GM23338 (cell line): ENCODE measurements around the gene MAGED4. TPM values are rescaled to one million over a fixed set of nuclear protein-coding genes. Genes with fewer than 3 reads are reported as not detected.
A peak's percentile ranks its signal among the peaks of the same experiment; 100 is the strongest.
"Not testable (repeated sequence)": the region's sequence is repeated elsewhere in the genome, so short reads cannot be mapped to it uniquely, and the experiment has no call there.

ENCODE experiments used
- ATAC-seq: fragments of 200-7000 bp; cut with Tn5 transposase; 3 replicates; pipeline ENCODE4 v1.9.1; 2020
- DNase-seq: peaks from one replicate; pipeline ENCODE4 v3.0.0-alpha.2; 2015; ENCODE audit warnings: low spot score
- H2AFZ ChIP-seq: fragments of 200-600 bp; sonication (generic); 2 replicates; pipeline ENCODE4 v1.8.0; 2016; ENCODE audit warnings: antibody characterized with exemption, mild to moderate bottlenecking, moderate library complexity
- H3F3A ChIP-seq: fragments of 200-600 bp; sonication (generic); replicated peaks from 2 replicates; pipeline ENCODE4 v1.8.0; 2017; ENCODE audit warnings: antibody characterized with exemption, mixed run types, low read depth
- H3K27ac ChIP-seq: fragments of 200-600 bp; sonication (generic); 2 replicates; pipeline ENCODE4 v1.6.1; 2016; ENCODE audit warnings: low read depth
- H3K27me3 ChIP-seq: fragments of 200-600 bp; sonication (generic); 2 replicates; pipeline ENCODE4 v1.8.0; 2016; ENCODE audit warnings: mild to moderate bottlenecking, mixed run types, moderate library complexity; ENCODE audit not compliant: insufficient read depth
- H3K36me3 ChIP-seq: fragments of 200-600 bp; sonication (generic); 2 replicates; pipeline ENCODE4 v1.8.0; 2016; ENCODE audit warnings: mild to moderate bottlenecking; ENCODE audit not compliant: insufficient read depth
- H3K4me1 ChIP-seq: fragments of 200-600 bp; sonication (generic); 2 replicates; pipeline ENCODE4 v1.8.0; 2016; ENCODE audit warnings: mild to moderate bottlenecking, moderate library complexity; ENCODE audit not compliant: insufficient read depth
- H3K4me2 ChIP-seq: fragments of 200-600 bp; sonication (generic); 2 replicates; pipeline ENCODE4 v1.7.1; 2017; ENCODE audit warnings: mixed run types
- H3K4me3 ChIP-seq: fragments of 200-600 bp; sonication (generic); 2 replicates; pipeline ENCODE4 v1.6.1; 2016; ENCODE audit warnings: mixed run types
- H3K79me2 ChIP-seq: fragments of 200-600 bp; sonication (generic); replicated peaks from 2 replicates; pipeline ENCODE4 v1.8.0; 2017; ENCODE audit warnings: mild to moderate bottlenecking; ENCODE audit not compliant: insufficient read depth
- H3K9me2 ChIP-seq: fragments of 200-600 bp; sonication (generic); 2 replicates; pipeline ENCODE4 v1.8.0; 2017; ENCODE audit not compliant: insufficient read depth
- H4K20me1 ChIP-seq: fragments of 200-600 bp; sonication (generic); replicated peaks from 2 replicates; pipeline ENCODE4 v1.8.0; 2017; ENCODE audit warnings: mild to moderate bottlenecking; ENCODE audit not compliant: insufficient read depth
- H3K27ac Mint-ChIP-seq: 2 replicates; pipeline ENCODE4 v1.8.0; 2020; ENCODE audit warnings: inconsistent platforms, mild to moderate bottlenecking, moderate library complexity, mixed read lengths
- H3K27me3 Mint-ChIP-seq: 3 replicates; pipeline ENCODE4 v1.8.0; 2022; ENCODE audit warnings: low read depth, mild to moderate bottlenecking, moderate library complexity, mixed read lengths, inconsistent platforms; ENCODE audit not compliant: insufficient read depth, poor library complexity
- H3K36me3 Mint-ChIP-seq: 3 replicates; pipeline ENCODE4 v1.8.0; 2021; ENCODE audit warnings: low read depth, mild to moderate bottlenecking, inconsistent platforms, moderate library complexity, mixed read lengths
- H3K4me1 Mint-ChIP-seq: 3 replicates; pipeline ENCODE4 v1.8.0; 2020; ENCODE audit warnings: mild to moderate bottlenecking, inconsistent platforms, mixed read lengths
- H3K4me3 Mint-ChIP-seq: 3 replicates; pipeline ENCODE4 v1.8.0; 2021; ENCODE audit warnings: moderate library complexity, mild to moderate bottlenecking, inconsistent platforms, mixed read lengths
- H3K9me3 Mint-ChIP-seq: 3 replicates; pipeline ENCODE4 v1.8.0; 2020; ENCODE audit warnings: moderate library complexity, mild to moderate bottlenecking, inconsistent platforms, mixed read lengths
- CREB1 ChIP-seq: fragments of 250-450 bp; sonication (Bioruptor Pico); IDR thresholded peaks from 2 replicates; pipeline ENCODE4 v1.5.0; 2020; ENCODE audit warnings: low read depth, mild to moderate bottlenecking, moderate library complexity
- CTCF ChIP-seq, 2 experiments: fragments of 200-600 bp in 1 of 2; sonication (generic) in 1 of 2; conservative IDR thresholded peaks; 2 replicates each; pipeline versions ENCODE4 v1.5.1 to v1.6.1; 2016 to 2017; ENCODE audit warnings: antibody characterized with exemption in 2 of 2, low read depth in 2 of 2, mild to moderate bottlenecking in 2 of 2, moderate library complexity in 1 of 2
- EZH2phosphoT487 ChIP-seq: fragments of 200-600 bp; sonication (generic); IDR thresholded peaks from one replicate; pipeline ENCODE4 v1.8.1; 2018; ENCODE audit warnings: antibody characterized with exemption; ENCODE audit not compliant: unreplicated experiment
- NANOG ChIP-seq: IDR thresholded peaks from 2 replicates; pipeline ENCODE4 v1.6.1; 2016; ENCODE audit warnings: antibody characterized with exemption, borderline replicate concordance
- POLR2AphosphoS5 ChIP-seq: IDR thresholded peaks from 2 replicates; pipeline ENCODE4 v1.6.1; 2016; ENCODE audit warnings: antibody characterized with exemption, low read depth
- REST ChIP-seq: IDR thresholded peaks from one replicate; pipeline ENCODE4 v1.6.1; 2018; ENCODE audit warnings: antibody characterized with exemption; ENCODE audit not compliant: unreplicated experiment
- polyA plus RNA-seq: library from polyadenylated mRNA; unstranded; fragments of >200 nt; fragmentation: Nextera tagmentation; extraction: Ambion mirVana; gene quantifications from 2 replicates; pipeline ENCODE4 v1.2.1, GENCODE V29; 2016
- total RNA-seq: library from RNA; depleted of rRNA; stranded (reverse); fragments of >200 nt; shearing (Covaris generic); gene quantifications from 2 replicates; pipeline ENCODE4 v1.2.3, GENCODE V29; 2014
- TF ChIP-seq, protein P1 (sequence below): IDR thresholded peaks from 2 replicates; pipeline ENCODE4 v1.6.1; 2016; ENCODE audit warnings: antibody characterized with exemption

MAGED4 gene
- total and polyA plus RNA-seq, 2 experiments from 2014 or later = 27.2 to 57.3 TPM

GRCh38 chrX:52166840-52167239 lies 17.8 kb upstream of the MAGED4 start:
- Mint-ChIP-seq H3K27me3 (no peaks in the 10 kb centered on the region), H3K36me3 (no peaks in the 10 kb centered on the region), H3K4me1 (no peaks in the 10 kb centered on the region), H3K27ac (no peak overlapping the region), H3K9me3 (peaks cover 11% of the 10 kb centered on the region), H3K4me3 (no peak overlapping the region)
- H3K27me3 ChIP-seq = no peaks in the 10 kb centered on the region
- no peak overlapping the region for H2AFZ ChIP-seq
- H3K4me3 ChIP-seq = no peak overlapping the region
- no peaks in the 10 kb centered on the region for H3K79me2 ChIP-seq
- no peaks in the 10 kb centered on the region for H3K9me2 ChIP-seq
- no peaks in the 10 kb centered on the region for H3K4me1 ChIP-seq
- ATAC-seq (no peak), DNase-seq (no peak)
- H3F3A ChIP-seq = no peaks in the 10 kb centered on the region
- H3K36me3 ChIP-seq = no peaks in the 10 kb centered on the region
- TF ChIP-seq NANOG = no peak
- TF ChIP-seq, protein P1, sequence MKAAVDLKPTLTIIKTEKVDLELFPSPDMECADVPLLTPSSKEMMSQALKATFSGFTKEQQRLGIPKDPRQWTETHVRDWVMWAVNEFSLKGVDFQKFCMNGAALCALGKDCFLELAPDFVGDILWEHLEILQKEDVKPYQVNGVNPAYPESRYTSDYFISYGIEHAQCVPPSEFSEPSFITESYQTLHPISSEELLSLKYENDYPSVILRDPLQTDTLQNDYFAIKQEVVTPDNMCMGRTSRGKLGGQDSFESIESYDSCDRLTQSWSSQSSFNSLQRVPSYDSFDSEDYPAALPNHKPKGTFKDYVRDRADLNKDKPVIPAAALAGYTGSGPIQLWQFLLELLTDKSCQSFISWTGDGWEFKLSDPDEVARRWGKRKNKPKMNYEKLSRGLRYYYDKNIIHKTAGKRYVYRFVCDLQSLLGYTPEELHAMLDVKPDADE = no peak
- TF ChIP-seq CREB1 (CRISPR knock-in tag) = no peak
- no peak for TF ChIP-seq EZH2phosphoT487
- no peak for TF ChIP-seq CTCF (conservative IDR thresholded peaks at IDR 0.05; ENCODE audit: low read depth in 2 of 2)
- TF ChIP-seq REST = no peak
- no peak for TF ChIP-seq POLR2AphosphoS5
- H4K20me1 ChIP-seq = no peaks in the 10 kb centered on the region
- H3K27ac ChIP-seq = no peak overlapping the region
- H3K4me2 ChIP-seq = no peak overlapping the region

GRCh38 chrX:52171055-52171454 lies 13.6 kb upstream of the MAGED4 start:
- not testable (repeated sequence) for ATAC-seq, H2AFZ ChIP-seq, H3K4me2 ChIP-seq, H4K20me1 ChIP-seq, H3K9me2 ChIP-seq, H3K27ac ChIP-seq, H3K36me3 Mint-ChIP-seq, H3K36me3 ChIP-seq, H3K27ac Mint-ChIP-seq, H3K4me1 Mint-ChIP-seq, DNase-seq, H3K4me1 ChIP-seq, H3K27me3 Mint-ChIP-seq, H3K4me3 ChIP-seq, H3K27me3 ChIP-seq, H3K79me2 ChIP-seq, H3F3A ChIP-seq, H3K4me3 Mint-ChIP-seq
- peaks cover 22% of the 10 kb centered on the region for H3K9me3 Mint-ChIP-seq

- H3K36me3 ChIP-seq, H3K27ac Mint-ChIP-seq, H3K4me2 ChIP-seq, H2AFZ ChIP-seq, H3K79me2 ChIP-seq, H3F3A ChIP-seq, H3K27me3 ChIP-seq, H3K36me3 Mint-ChIP-seq, H3K27ac ChIP-seq, H3K4me3 Mint-ChIP-seq, DNase-seq, H3K4me3 ChIP-seq, H3K4me1 ChIP-seq, H3K9me3 Mint-ChIP-seq, H3K9me2 ChIP-seq, H3K27me3 Mint-ChIP-seq, H4K20me1 ChIP-seq, H3K4me1 Mint-ChIP-seq: not testable (repeated sequence)
- ATAC-seq = peak; percentile 29
Observed at GRCh38 chrX:52185078-52185453, 378 bp downstream of the MAGED4 start.

GRCh38 chrX:52211405-52211804 lies 26.7 kb downstream of the MAGED4 start:
- H3K36me3 Mint-ChIP-seq, DNase-seq, H3K4me1 Mint-ChIP-seq, H3K27me3 Mint-ChIP-seq, H3K9me3 Mint-ChIP-seq, H3K4me2 ChIP-seq, ATAC-seq, H3K27ac Mint-ChIP-seq, H3K79me2 ChIP-seq, H3K4me1 ChIP-seq, H4K20me1 ChIP-seq, H3K27me3 ChIP-seq, H2AFZ ChIP-seq, H3K4me3 ChIP-seq, H3F3A ChIP-seq, H3K27ac ChIP-seq, H3K9me2 ChIP-seq, H3K36me3 ChIP-seq, H3K4me3 Mint-ChIP-seq: not testable (repeated sequence)
